ENCODE measurements around the gene TM7SF2.

The TM7SF2 gene

GRCh38 chr11:65109231-65110198, 2.2 kb upstream of the TM7SF2 start:
- TF ChIP-seq POLR2AphosphoS5 (IDR thresholded peaks at IDR 0.05; ENCODE audit: low read depth, low read length) (0 out of 2 replicates have a peak, but pooled peaks have one; percentile 10), TAF1 (IDR thresholded peaks at IDR 0.05; ENCODE audit: borderline replicate concordance, low read depth, low read length) (no peak), POLR2A (IDR thresholded peaks at IDR 0.05; ENCODE audit: low read depth, low read length) (peak; percentile 10; the same call in 1 of the 2 replicates)
- DNase-seq (ENCODE audit: insufficient read length) (no peak), FAIRE-seq (no peak)

GRCh38 chr11:65110354-65110861, 1.3 kb upstream of the TM7SF2 start:
- no peak for TF ChIP-seq TAF1 (IDR thresholded peaks at IDR 0.05; ENCODE audit: borderline replicate concordance, low read depth, low read length)
- no peak for TF ChIP-seq POLR2A (IDR thresholded peaks at IDR 0.05; ENCODE audit: low read depth, low read length)
- TF ChIP-seq POLR2AphosphoS5 (IDR thresholded peaks at IDR 0.05; ENCODE audit: low read depth, low read length), result no peak
- DNase-seq (ENCODE audit: insufficient read length) (peak; percentile 88), FAIRE-seq (peak; percentile 98)

GRCh38 chr11:65111159-65111743, 421 bp upstream of the TM7SF2 start:
- TF ChIP-seq TAF1 (IDR thresholded peaks at IDR 0.05; ENCODE audit: borderline replicate concordance, low read depth, low read length) (no peak), POLR2AphosphoS5 (IDR thresholded peaks at IDR 0.05; ENCODE audit: low read depth, low read length) (no peak), POLR2A (IDR thresholded peaks at IDR 0.05; ENCODE audit: low read depth, low read length) (no peak)
- no peak for DNase-seq (ENCODE audit: insufficient read length)
- no peak for FAIRE-seq

GRCh38 chr11:65112546-65113360, 1.1 kb downstream of the TM7SF2 start:
- TF ChIP-seq POLR2AphosphoS5 (IDR thresholded peaks at IDR 0.05; ENCODE audit: low read depth, low read length), result peak; percentile 59; the same call in 1 of the 2 replicates
- TF ChIP-seq POLR2A (IDR thresholded peaks at IDR 0.05; ENCODE audit: low read depth, low read length), result no peak; the same call in 1 of the 2 replicates
- DNase-seq (ENCODE audit: insufficient read length) (peak; percentile 75), FAIRE-seq (peak; percentile 98)

GRCh38 chr11:65113361-65113756, 1.7 kb downstream of the TM7SF2 start:
- DNase-seq (ENCODE audit: insufficient read length) (no peak), FAIRE-seq (peak; percentile 40)
- TF ChIP-seq POLR2AphosphoS5 (IDR thresholded peaks at IDR 0.05; ENCODE audit: low read depth, low read length), result no peak
- no peak for TF ChIP-seq POLR2A (IDR thresholded peaks at IDR 0.05; ENCODE audit: low read depth, low read length)
- no peak for TF ChIP-seq TAF1 (IDR thresholded peaks at IDR 0.05; ENCODE audit: borderline replicate concordance, low read depth, low read length)

GRCh38 chr11:65113839-65114238, 2.2 kb downstream of the TM7SF2 start:
- DNase-seq (ENCODE audit: insufficient read length), result no peak
- TF ChIP-seq TAF1 (IDR thresholded peaks at IDR 0.05; ENCODE audit: borderline replicate concordance, low read depth, low read length) (no peak), POLR2AphosphoS5 (IDR thresholded peaks at IDR 0.05; ENCODE audit: low read depth, low read length) (no peak), POLR2A (IDR thresholded peaks at IDR 0.05; ENCODE audit: low read depth, low read length) (no peak)
- FAIRE-seq, result peak; percentile 17

- no peak for DNase-seq (ENCODE audit: insufficient read length)
- no peak for TF ChIP-seq TAF1 (IDR thresholded peaks at IDR 0.05; ENCODE audit: borderline replicate concordance, low read depth, low read length)
- TF ChIP-seq POLR2AphosphoS5 (IDR thresholded peaks at IDR 0.05; ENCODE audit: low read depth, low read length), result no peak
- TF ChIP-seq POLR2A (IDR thresholded peaks at IDR 0.05; ENCODE audit: low read depth, low read length), result no peak; the same call in 1 of the 2 replicates
- FAIRE-seq, result no peak
These were observed 3.0 kb downstream of the TM7SF2 start for GRCh38 chr11:65114538-65115171.

- FAIRE-seq, result no peak
- TF ChIP-seq POLR2AphosphoS5 (IDR thresholded peaks at IDR 0.05; ENCODE audit: low read depth, low read length), result no peak; the same call in 1 of the 2 replicates
- TF ChIP-seq POLR2A (IDR thresholded peaks at IDR 0.05; ENCODE audit: low read depth, low read length), result peak; percentile 62; the same call in 1 of the 2 replicates
- DNase-seq (ENCODE audit: insufficient read length), result no peak
These were observed 3.9 kb downstream of the TM7SF2 start for GRCh38 chr11:65115361-65116082.

- DNase-seq (ENCODE audit: insufficient read length) (no peak), FAIRE-seq (no peak)
- TF ChIP-seq POLR2AphosphoS5 (IDR thresholded peaks at IDR 0.05; ENCODE audit: low read depth, low read length) (no peak; the same call in 1 of the 2 replicates), POLR2A (IDR thresholded peaks at IDR 0.05; ENCODE audit: low read depth, low read length) (no peak), TAF1 (IDR thresholded peaks at IDR 0.05; ENCODE audit: borderline replicate concordance, low read depth, low read length) (no peak)
These were observed 4.9 kb downstream of the TM7SF2 start for GRCh38 chr11:65116370-65117205.
